Astrocyte (in vitro differentiated cells and primary cell): ENCODE results near the gene OR2W1. TPM values are rescaled to one million over a fixed set of nuclear protein-coding genes. Genes with fewer than 3 reads are reported as not detected.
A peak's percentile ranks its signal among the peaks of the same experiment; 100 is the strongest.

Experiments
- DNase-seq: peaks from one replicate; pipeline ENCODE4 v3.0.0-alpha.2; 2010; ENCODE audit warnings: low read depth
- FAIRE-seq: peaks from 2 replicates; lab custom pipeline; 2011; peaks lifted over from hg19 to GRCh38; lab: Jason Lieb, UNC
- H2AFZ ChIP-seq: 2 replicates; pipeline ENCODE4 v1.6.0; 2012; ENCODE audit warnings: low read depth, low read length, inconsistent platforms
- H3K27ac ChIP-seq: 2 replicates; pipeline ENCODE4 v1.5.1; 2011; ENCODE audit warnings: low read depth, low read length, inconsistent platforms
- H3K27me3 ChIP-seq: 2 replicates; pipeline ENCODE4 v1.6.0; 2011; ENCODE audit warnings: low read length, inconsistent platforms; ENCODE audit not compliant: insufficient read depth
- H3K36me3 ChIP-seq: 2 replicates; pipeline ENCODE4 v1.5.1; 2011; ENCODE audit warnings: low read length, inconsistent platforms; ENCODE audit not compliant: insufficient read depth
- H3K4me1 ChIP-seq: 2 replicates; pipeline ENCODE4 v1.5.1; 2011; ENCODE audit warnings: low read length, inconsistent platforms; ENCODE audit not compliant: insufficient read depth
- H3K4me2 ChIP-seq: 2 replicates; pipeline ENCODE4 v1.6.0; 2012; ENCODE audit warnings: low read length, inconsistent platforms
- H3K4me3 ChIP-seq: 2 replicates; pipeline ENCODE4 v1.5.1; 2011; ENCODE audit warnings: low read depth, mild to moderate bottlenecking, low read length, inconsistent platforms; ENCODE audit not compliant: insufficient read depth
- H3K79me2 ChIP-seq: 2 replicates; pipeline ENCODE4 v1.6.0; 2012; ENCODE audit warnings: mild to moderate bottlenecking, low read length, inconsistent platforms; ENCODE audit not compliant: insufficient read depth
- H3K9ac ChIP-seq: 2 replicates; pipeline ENCODE4 v1.6.0; 2012; ENCODE audit warnings: mild to moderate bottlenecking, low read length, inconsistent platforms
- H3K9me3 ChIP-seq: 2 replicates; pipeline ENCODE4 v1.5.1; 2012; ENCODE audit warnings: low read depth, mild to moderate bottlenecking, low read length, inconsistent platforms; ENCODE audit not compliant: insufficient read depth
- H4K20me1 ChIP-seq: 2 replicates; pipeline ENCODE4 v1.6.0; 2012; ENCODE audit warnings: low read length, inconsistent platforms; ENCODE audit not compliant: insufficient read depth
- H3K27ac Mint-ChIP-seq: one replicate; pipeline ENCODE4 v1.8.0; 2021; ENCODE audit warnings: mild to moderate bottlenecking, mixed read lengths; ENCODE audit not compliant: unreplicated experiment
- H3K27me3 Mint-ChIP-seq: one replicate; pipeline ENCODE4 v1.8.0; 2021; ENCODE audit warnings: low read depth, mixed read lengths; ENCODE audit not compliant: unreplicated experiment
- H3K36me3 Mint-ChIP-seq: one replicate; pipeline ENCODE4 v1.8.0; 2021; ENCODE audit warnings: low read depth, mixed read lengths; ENCODE audit not compliant: unreplicated experiment
- H3K4me1 Mint-ChIP-seq: one replicate; pipeline ENCODE4 v1.8.0; 2021; ENCODE audit warnings: low read depth, mixed read lengths; ENCODE audit not compliant: unreplicated experiment
- H3K4me3 Mint-ChIP-seq: one replicate; pipeline ENCODE4 v1.8.0; 2021; ENCODE audit warnings: mild to moderate bottlenecking, moderate library complexity, mixed read lengths; ENCODE audit not compliant: unreplicated experiment
- H3K9me3 Mint-ChIP-seq: one replicate; pipeline ENCODE4 v1.8.0; 2021; ENCODE audit warnings: mild to moderate bottlenecking, mixed read lengths; ENCODE audit not compliant: unreplicated experiment
- CTCF ChIP-seq: IDR thresholded peaks from 2 replicates; pipeline ENCODE4 v1.5.1; 2011; ENCODE audit warnings: low read depth, mild to moderate bottlenecking, inconsistent platforms, low read length, moderate library complexity; ENCODE audit not compliant: insufficient read depth
- EZH2 ChIP-seq: IDR thresholded peaks from 2 replicates; pipeline ENCODE4 v1.6.1; 2012; ENCODE audit warnings: mild to moderate bottlenecking, low read length, inconsistent platforms; ENCODE audit not compliant: insufficient read depth
- total RNA-seq: library from RNA; stranded (reverse); gene quantifications from 2 replicates; pipeline ENCODE4 v1.2.1, GENCODE V29; 2021

OR2W1 gene
- total RNA-seq, 1 donor from 2014 or later, result not detected

GRCh38 chr6:29008089-29008488 lies 36.9 kb downstream of the OR2W1 start:
- DNase-seq, result no peak
- Histone ChIP-seq H3K79me2 (no peaks in the 10 kb centered on the region), H3K27ac (no peak overlapping the region), H3K4me1 (no peaks in the 10 kb centered on the region), H2AFZ (no peak overlapping the region), H3K27me3 (no peaks in the 10 kb centered on the region), H3K9me3 (no peaks in the 10 kb centered on the region), H3K9ac (no peak overlapping the region), H4K20me1 (no peaks in the 10 kb centered on the region), H3K36me3 (no peaks in the 10 kb centered on the region), H3K4me2 (no peak overlapping the region), H3K4me3 (no peak overlapping the region)
- Mint-ChIP-seq H3K36me3 (no peaks in the 10 kb centered on the region), H3K27ac (no peak overlapping the region), H3K9me3 (no peaks in the 10 kb centered on the region), H3K4me3 (no peak overlapping the region), H3K27me3 (peaks cover 18% of the 10 kb centered on the region), H3K4me1 (no peaks in the 10 kb centered on the region)
- no peak for TF ChIP-seq CTCF
- TF ChIP-seq EZH2, result no peak
- no peak for FAIRE-seq

- no peaks in the 10 kb centered on the region for H3K4me1 ChIP-seq
- H3K9me3 Mint-ChIP-seq, result no peaks in the 10 kb centered on the region
- no peaks in the 10 kb centered on the region for H3K27me3 ChIP-seq
- H3K4me3 Mint-ChIP-seq, result peak within 1 kb of the TSS; percentile 90
- no peaks in the 10 kb centered on the region for H4K20me1 ChIP-seq
- DNase-seq (peak; percentile 52), FAIRE-seq (peak; percentile 23)
- peaks cover 7% of the 10 kb centered on the region for H3K27me3 Mint-ChIP-seq
- H3K27ac Mint-ChIP-seq, result peak within 1 kb of the TSS; percentile 8
- TF ChIP-seq CTCF (no peak), EZH2 (no peak)
- H3K36me3 ChIP-seq, result no peaks in the 10 kb centered on the region
- H3K9me3 ChIP-seq, result no peaks in the 10 kb centered on the region
- H3K4me3 ChIP-seq, result peak within 1 kb of the TSS; percentile 69
- no peaks in the 10 kb centered on the region for H3K79me2 ChIP-seq
- H3K9ac ChIP-seq, result peak within 1 kb of the TSS; percentile 52
- no peak within 1 kb of the TSS for H3K27ac ChIP-seq
- H3K36me3 Mint-ChIP-seq, result no peaks in the 10 kb centered on the region
- peak within 1 kb of the TSS; percentile 79 for H2AFZ ChIP-seq
- peak within 1 kb of the TSS; percentile 82 for H3K4me2 ChIP-seq
- H3K4me1 Mint-ChIP-seq, result no peaks in the 10 kb centered on the region
Observed at GRCh38 chr6:29005183-29005885, 39.6 kb downstream of the OR2W1 start, which contains the start of gene ZNF311. Gene ZNF311 (minus strand): TSS chr6:29005315. CDS start chr6:29003954, 1,361 bp downstream.
